ENCODE data around the gene KCTD12.

KCTD12 gene

GRCh38 chr13:76874479-76874878, 11.7 kb downstream of the KCTD12 start:
- H3K27me3 ChIP-seq (ENCODE audit: insufficient read depth, low read length): no peaks in the 10 kb centered on the region
- no peak overlapping the region for H3K4me3 ChIP-seq (ENCODE audit: low read length)
- H3K9me3 ChIP-seq (ENCODE audit: insufficient read depth, low read depth, low read length): no peaks in the 10 kb centered on the region
- no peaks in the 10 kb centered on the region for H3K36me3 ChIP-seq (ENCODE audit: insufficient read depth, low read length)
- no peak overlapping the region for H3K27ac ChIP-seq (ENCODE audit: low read depth, low read length)
- H3K4me1 ChIP-seq (ENCODE audit: insufficient read depth, low read length): no peaks in the 10 kb centered on the region
- 100% methylated on average over 2 of the region's 2 CpGs for WGBS
- H3K9ac ChIP-seq (ENCODE audit: low read depth, low read length): no peak overlapping the region

DNA sequence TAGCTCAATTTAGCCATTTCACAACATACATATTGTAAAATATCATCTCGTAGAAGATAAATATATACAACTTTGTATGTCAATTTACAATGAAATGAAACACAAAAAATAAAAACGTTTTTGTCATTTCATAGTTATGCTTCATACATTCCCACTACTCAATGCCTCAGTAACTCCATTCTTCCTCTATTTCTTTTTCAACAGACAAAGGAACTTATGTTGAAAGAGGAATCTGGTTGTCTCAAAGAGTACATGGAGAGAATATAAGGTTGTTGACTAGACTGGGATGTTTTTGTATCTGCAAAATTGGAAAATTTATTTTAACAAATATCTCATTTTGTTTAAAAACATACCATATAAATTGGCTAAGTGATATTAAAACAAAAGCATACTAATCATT, 12.8 kb downstream of the KCTD12 start:
- H3K27ac ChIP-seq (ENCODE audit: low read depth, low read length): no peak overlapping the region
- H3K27me3 ChIP-seq (ENCODE audit: insufficient read depth, low read length): no peaks in the 10 kb centered on the region
- no peak overlapping the region for H3K4me3 ChIP-seq (ENCODE audit: low read length)
- no peaks in the 10 kb centered on the region for H3K9me3 ChIP-seq (ENCODE audit: insufficient read depth, low read depth, low read length)
- H3K9ac ChIP-seq (ENCODE audit: low read depth, low read length): no peak overlapping the region
- 71% methylated on average over 1 of the region's 2 CpGs for WGBS
- H3K36me3 ChIP-seq (ENCODE audit: insufficient read depth, low read length): no peaks in the 10 kb centered on the region
- no peaks in the 10 kb centered on the region for H3K4me1 ChIP-seq (ENCODE audit: insufficient read depth, low read length)

- H3K36me3 ChIP-seq (ENCODE audit: insufficient read depth, low read length): no peaks in the 10 kb centered on the region
- no peaks in the 10 kb centered on the region for H3K4me1 ChIP-seq (ENCODE audit: insufficient read depth, low read length)
- no peak overlapping the region for H3K27ac ChIP-seq (ENCODE audit: low read depth, low read length)
- no peaks in the 10 kb centered on the region for H3K27me3 ChIP-seq (ENCODE audit: insufficient read depth, low read length)
- H3K9me3 ChIP-seq (ENCODE audit: insufficient read depth, low read depth, low read length): no peaks in the 10 kb centered on the region
- H3K4me3 ChIP-seq (ENCODE audit: low read length): no peak overlapping the region
- H3K9ac ChIP-seq (ENCODE audit: low read depth, low read length): no peak overlapping the region
- WGBS: 97% methylated on average over 2 of the region's 2 CpGs
Observed at GRCh38 chr13:76872675-76873074, 13.5 kb downstream of the KCTD12 start.

DNA sequence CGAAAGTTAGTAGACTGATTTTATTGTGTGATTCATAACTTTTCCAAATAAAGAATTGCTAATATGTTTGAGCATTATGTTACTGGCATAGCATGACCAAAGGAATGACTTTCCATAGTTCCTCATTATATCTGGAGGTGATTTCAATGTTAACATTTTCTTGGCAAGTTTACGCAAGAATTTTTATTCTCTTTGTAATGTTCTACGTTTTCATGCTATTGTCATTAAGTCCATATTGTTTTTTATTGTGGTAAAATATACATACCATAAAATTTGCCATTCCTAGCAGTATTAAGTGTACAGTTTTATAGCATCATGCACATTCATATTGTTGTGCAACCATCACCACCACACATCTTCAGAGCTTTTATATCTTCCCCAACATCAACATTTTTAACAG, 14.8 kb downstream of the KCTD12 start:
- H3K27ac ChIP-seq (ENCODE audit: low read depth, low read length): no peak overlapping the region
- H3K36me3 ChIP-seq (ENCODE audit: insufficient read depth, low read length): no peaks in the 10 kb centered on the region
- no peak overlapping the region for H3K9ac ChIP-seq (ENCODE audit: low read depth, low read length)
- no peak overlapping the region for H3K4me3 ChIP-seq (ENCODE audit: low read length)
- 100% methylated on average over 1 of the region's 3 CpGs for WGBS
- H3K9me3 ChIP-seq (ENCODE audit: insufficient read depth, low read depth, low read length): no peaks in the 10 kb centered on the region
- no peaks in the 10 kb centered on the region for H3K4me1 ChIP-seq (ENCODE audit: insufficient read depth, low read length)
- H3K27me3 ChIP-seq (ENCODE audit: insufficient read depth, low read length): no peaks in the 10 kb centered on the region

- H3K9ac ChIP-seq (ENCODE audit: low read depth, low read length): no peak overlapping the region
- no peaks in the 10 kb centered on the region for H3K36me3 ChIP-seq (ENCODE audit: insufficient read depth, low read length)
- no peak overlapping the region for H3K4me3 ChIP-seq (ENCODE audit: low read length)
- H3K27ac ChIP-seq (ENCODE audit: low read depth, low read length): no peak overlapping the region
- H3K27me3 ChIP-seq (ENCODE audit: insufficient read depth, low read length): no peaks in the 10 kb centered on the region
- no peaks in the 10 kb centered on the region for H3K4me1 ChIP-seq (ENCODE audit: insufficient read depth, low read length)
- no peaks in the 10 kb centered on the region for H3K9me3 ChIP-seq (ENCODE audit: insufficient read depth, low read depth, low read length)
Observed at GRCh38 chr13:76868371-76868770, 17.8 kb downstream of the KCTD12 start.

DNA sequence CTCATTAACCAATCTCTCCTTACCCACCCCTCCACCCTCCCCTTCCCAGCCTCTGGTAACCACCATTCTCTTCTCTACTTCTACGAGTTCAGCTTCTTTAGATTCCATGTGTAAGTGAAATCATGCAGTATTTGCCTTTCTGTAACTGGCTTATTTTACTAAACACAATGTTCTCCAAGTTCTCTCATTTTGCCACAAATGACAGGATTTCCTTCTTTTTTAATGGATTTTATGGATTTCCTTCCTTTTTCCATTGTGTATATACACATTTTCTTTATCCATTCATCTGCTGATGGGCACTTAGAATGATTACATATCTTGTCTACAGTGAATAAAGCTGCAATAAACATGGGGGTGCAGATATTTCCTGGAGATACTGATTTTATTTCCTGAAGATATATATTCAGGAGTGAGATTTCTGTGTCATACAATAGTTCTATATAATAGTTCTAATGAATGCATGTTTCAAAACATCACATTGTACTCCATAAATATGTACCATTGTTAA, 20.2 kb downstream of the KCTD12 start:
- Histone ChIP-seq H3K9ac (ENCODE audit: low read depth, low read length) (no peak overlapping the region), H3K36me3 (ENCODE audit: insufficient read depth, low read length) (no peaks in the 10 kb centered on the region), H3K27ac (ENCODE audit: low read depth, low read length) (no peak overlapping the region), H3K4me3 (ENCODE audit: low read length) (no peak overlapping the region), H3K9me3 (ENCODE audit: insufficient read depth, low read depth, low read length) (no peaks in the 10 kb centered on the region), H3K27me3 (ENCODE audit: insufficient read depth, low read length) (no peaks in the 10 kb centered on the region), H3K4me1 (ENCODE audit: insufficient read depth, low read length) (no peaks in the 10 kb centered on the region)
- WGBS: 82% methylated on average over 1 of the region's 1 CpG

DNA sequence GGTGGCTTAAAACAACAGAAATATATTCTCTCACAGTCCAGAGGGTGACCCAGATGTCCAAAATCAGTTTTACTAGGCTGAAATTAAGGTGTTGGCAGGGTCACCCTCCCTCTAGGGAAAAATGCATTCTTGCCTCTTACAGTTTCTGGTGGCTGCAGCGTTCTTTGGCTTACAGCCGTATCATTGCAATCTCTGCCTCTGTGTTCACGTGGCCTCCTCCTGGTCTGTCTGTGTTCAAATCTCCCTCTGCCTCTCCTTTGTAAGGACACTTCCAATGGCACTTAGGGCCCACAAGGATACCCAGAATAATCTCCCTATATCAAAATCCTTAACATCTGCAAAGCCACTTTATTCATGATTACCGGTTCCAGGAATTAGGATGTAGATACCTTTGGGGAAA, 21.1 kb downstream of the KCTD12 start:
- Histone ChIP-seq H3K27me3 (ENCODE audit: insufficient read depth, low read length) (no peaks in the 10 kb centered on the region), H3K9ac (ENCODE audit: low read depth, low read length) (no peak overlapping the region), H3K4me3 (ENCODE audit: low read length) (no peak overlapping the region), H3K36me3 (ENCODE audit: insufficient read depth, low read length) (no peaks in the 10 kb centered on the region), H3K4me1 (ENCODE audit: insufficient read depth, low read length) (no peaks in the 10 kb centered on the region), H3K27ac (ENCODE audit: low read depth, low read length) (no peak overlapping the region), H3K9me3 (ENCODE audit: insufficient read depth, low read depth, low read length) (no peaks in the 10 kb centered on the region)
- 87% methylated on average over 4 of the region's 4 CpGs for WGBS

DNA sequence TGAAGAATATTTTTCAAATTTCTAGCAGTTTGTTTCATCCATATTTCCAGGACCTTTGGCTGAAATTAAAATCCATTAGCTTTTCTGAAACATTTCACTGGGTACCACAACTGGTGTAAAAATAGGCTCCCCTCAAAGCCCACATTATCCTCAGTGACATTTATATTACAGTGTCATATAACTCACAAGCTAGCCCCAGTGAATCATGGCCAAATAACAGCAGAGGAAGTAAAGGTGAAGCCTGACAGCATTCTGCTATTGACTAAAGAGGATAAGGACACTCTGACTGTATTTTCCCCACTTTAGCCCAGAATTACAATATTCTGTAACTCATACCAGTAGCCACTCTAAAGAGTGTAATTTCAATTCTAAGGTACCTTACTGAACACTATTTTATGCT, 21.9 kb downstream of the KCTD12 start:
- H3K9me3 ChIP-seq (ENCODE audit: insufficient read depth, low read depth, low read length): no peaks in the 10 kb centered on the region
- no peak overlapping the region for H3K27ac ChIP-seq (ENCODE audit: low read depth, low read length)
- H3K4me1 ChIP-seq (ENCODE audit: insufficient read depth, low read length): no peaks in the 10 kb centered on the region
- H3K27me3 ChIP-seq (ENCODE audit: insufficient read depth, low read length): no peaks in the 10 kb centered on the region
- H3K36me3 ChIP-seq (ENCODE audit: insufficient read depth, low read length): no peaks in the 10 kb centered on the region
- H3K4me3 ChIP-seq (ENCODE audit: low read length): no peak overlapping the region
- no peak overlapping the region for H3K9ac ChIP-seq (ENCODE audit: low read depth, low read length)

GRCh38 chr13:76863022-76863421, 23.2 kb downstream of the KCTD12 start:
- H3K9ac ChIP-seq (ENCODE audit: low read depth, low read length): no peak overlapping the region
- no peaks in the 10 kb centered on the region for H3K36me3 ChIP-seq (ENCODE audit: insufficient read depth, low read length)
- no peak overlapping the region for H3K4me3 ChIP-seq (ENCODE audit: low read length)
- 98% methylated on average over 2 of the region's 3 CpGs for WGBS
- H3K9me3 ChIP-seq (ENCODE audit: insufficient read depth, low read depth, low read length): no peaks in the 10 kb centered on the region
- no peaks in the 10 kb centered on the region for H3K4me1 ChIP-seq (ENCODE audit: insufficient read depth, low read length)
- H3K27ac ChIP-seq (ENCODE audit: low read depth, low read length): no peak overlapping the region
- H3K27me3 ChIP-seq (ENCODE audit: insufficient read depth, low read length): no peaks in the 10 kb centered on the region

GRCh38 chr13:76861859-76862258, 24.3 kb downstream of the KCTD12 start:
- H3K27ac ChIP-seq (ENCODE audit: low read depth, low read length): no peak overlapping the region
- no peaks in the 10 kb centered on the region for H3K9me3 ChIP-seq (ENCODE audit: insufficient read depth, low read depth, low read length)
- no peaks in the 10 kb centered on the region for H3K36me3 ChIP-seq (ENCODE audit: insufficient read depth, low read length)
- no peak overlapping the region for H3K4me3 ChIP-seq (ENCODE audit: low read length)
- H3K27me3 ChIP-seq (ENCODE audit: insufficient read depth, low read length): no peaks in the 10 kb centered on the region
- WGBS: 93% methylated on average over 3 of the region's 3 CpGs
- no peaks in the 10 kb centered on the region for H3K4me1 ChIP-seq (ENCODE audit: insufficient read depth, low read length)
- H3K9ac ChIP-seq (ENCODE audit: low read depth, low read length): no peak overlapping the region

DNA sequence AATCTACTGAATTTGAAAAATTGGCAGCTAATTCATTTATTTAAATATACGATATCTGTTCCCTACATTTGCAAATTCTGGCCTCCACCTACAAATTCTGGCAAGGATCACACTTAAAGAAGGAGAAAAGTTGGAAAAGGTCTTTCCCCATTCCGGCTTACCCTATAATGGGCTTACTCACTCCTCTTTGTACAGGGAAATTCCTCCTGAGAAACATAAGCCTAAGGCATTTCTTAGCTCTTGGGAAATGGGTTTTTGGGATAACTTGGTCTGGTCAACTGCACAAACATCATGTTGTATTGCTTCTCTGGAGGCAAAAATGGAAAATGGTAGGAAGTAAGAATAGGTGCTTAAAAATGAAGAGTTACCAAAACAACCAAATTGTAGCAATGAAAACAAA, 25.5 kb downstream of the KCTD12 start:
- Histone ChIP-seq H3K27me3 (ENCODE audit: insufficient read depth, low read length) (no peaks in the 10 kb centered on the region), H3K27ac (ENCODE audit: low read depth, low read length) (no peak overlapping the region), H3K9me3 (ENCODE audit: insufficient read depth, low read depth, low read length) (no peaks in the 10 kb centered on the region), H3K9ac (ENCODE audit: low read depth, low read length) (no peak overlapping the region), H3K4me3 (ENCODE audit: low read length) (no peak overlapping the region), H3K36me3 (ENCODE audit: insufficient read depth, low read length) (no peaks in the 10 kb centered on the region), H3K4me1 (ENCODE audit: insufficient read depth, low read length) (no peaks in the 10 kb centered on the region)
- WGBS: 100% methylated on average over 2 of the region's 2 CpGs

- no peaks in the 10 kb centered on the region for H3K27me3 ChIP-seq (ENCODE audit: insufficient read depth, low read length)
- no peaks in the 10 kb centered on the region for H3K9me3 ChIP-seq (ENCODE audit: insufficient read depth, low read depth, low read length)
- H3K4me3 ChIP-seq (ENCODE audit: low read length): no peak overlapping the region
- H3K4me1 ChIP-seq (ENCODE audit: insufficient read depth, low read length): no peaks in the 10 kb centered on the region
- WGBS: no CpG with 5 or more reads among the region's 1 CpG
- H3K27ac ChIP-seq (ENCODE audit: low read depth, low read length): no peak overlapping the region
- no peaks in the 10 kb centered on the region for H3K36me3 ChIP-seq (ENCODE audit: insufficient read depth, low read length)
- no peak overlapping the region for H3K9ac ChIP-seq (ENCODE audit: low read depth, low read length)
Observed at GRCh38 chr13:76854894-76855293, 31.3 kb downstream of the KCTD12 start.

All from HUES64 (cell line).